GM23338 (cell line): ENCODE data around the gene ANGPTL7. TPM values are rescaled to one million over a fixed set of nuclear protein-coding genes. Genes with fewer than 3 reads are reported as not detected.

Source experiments
- ATAC-seq: fragments of 200-7000 bp; cut with Tn5 transposase; 3 replicates; pipeline ENCODE4 v1.9.1; 2020
- DNase-seq: peaks from one replicate; pipeline ENCODE4 v3.0.0-alpha.2; 2015; ENCODE audit warnings: low spot score
- H2AFZ ChIP-seq: fragments of 200-600 bp; sonication (generic); 2 replicates; pipeline ENCODE4 v1.8.0; 2016; ENCODE audit warnings: antibody characterized with exemption, mild to moderate bottlenecking, moderate library complexity
- H3F3A ChIP-seq: fragments of 200-600 bp; sonication (generic); replicated peaks from 2 replicates; pipeline ENCODE4 v1.8.0; 2017; ENCODE audit warnings: antibody characterized with exemption, mixed run types, low read depth
- H3K27ac ChIP-seq: fragments of 200-600 bp; sonication (generic); 2 replicates; pipeline ENCODE4 v1.6.1; 2016; ENCODE audit warnings: low read depth
- H3K27me3 ChIP-seq: fragments of 200-600 bp; sonication (generic); 2 replicates; pipeline ENCODE4 v1.8.0; 2016; ENCODE audit warnings: mild to moderate bottlenecking, mixed run types, moderate library complexity; ENCODE audit not compliant: insufficient read depth
- H3K36me3 ChIP-seq: fragments of 200-600 bp; sonication (generic); 2 replicates; pipeline ENCODE4 v1.8.0; 2016; ENCODE audit warnings: mild to moderate bottlenecking; ENCODE audit not compliant: insufficient read depth
- H3K4me1 ChIP-seq: fragments of 200-600 bp; sonication (generic); 2 replicates; pipeline ENCODE4 v1.8.0; 2016; ENCODE audit warnings: mild to moderate bottlenecking, moderate library complexity; ENCODE audit not compliant: insufficient read depth
- H3K4me2 ChIP-seq: fragments of 200-600 bp; sonication (generic); 2 replicates; pipeline ENCODE4 v1.7.1; 2017; ENCODE audit warnings: mixed run types
- H3K4me3 ChIP-seq: fragments of 200-600 bp; sonication (generic); 2 replicates; pipeline ENCODE4 v1.6.1; 2016; ENCODE audit warnings: mixed run types
- H3K79me2 ChIP-seq: fragments of 200-600 bp; sonication (generic); replicated peaks from 2 replicates; pipeline ENCODE4 v1.8.0; 2017; ENCODE audit warnings: mild to moderate bottlenecking; ENCODE audit not compliant: insufficient read depth
- H3K9me2 ChIP-seq: fragments of 200-600 bp; sonication (generic); 2 replicates; pipeline ENCODE4 v1.8.0; 2017; ENCODE audit not compliant: insufficient read depth
- H4K20me1 ChIP-seq: fragments of 200-600 bp; sonication (generic); replicated peaks from 2 replicates; pipeline ENCODE4 v1.8.0; 2017; ENCODE audit warnings: mild to moderate bottlenecking; ENCODE audit not compliant: insufficient read depth
- H3K27ac Mint-ChIP-seq: 2 replicates; pipeline ENCODE4 v1.8.0; 2020; ENCODE audit warnings: inconsistent platforms, mild to moderate bottlenecking, moderate library complexity, mixed read lengths
- H3K27me3 Mint-ChIP-seq: 3 replicates; pipeline ENCODE4 v1.8.0; 2022; ENCODE audit warnings: low read depth, mild to moderate bottlenecking, moderate library complexity, mixed read lengths, inconsistent platforms; ENCODE audit not compliant: insufficient read depth, poor library complexity
- H3K36me3 Mint-ChIP-seq: 3 replicates; pipeline ENCODE4 v1.8.0; 2021; ENCODE audit warnings: low read depth, mild to moderate bottlenecking, inconsistent platforms, moderate library complexity, mixed read lengths
- H3K4me1 Mint-ChIP-seq: 3 replicates; pipeline ENCODE4 v1.8.0; 2020; ENCODE audit warnings: mild to moderate bottlenecking, inconsistent platforms, mixed read lengths
- H3K4me3 Mint-ChIP-seq: 3 replicates; pipeline ENCODE4 v1.8.0; 2021; ENCODE audit warnings: moderate library complexity, mild to moderate bottlenecking, inconsistent platforms, mixed read lengths
- H3K9me3 Mint-ChIP-seq: 3 replicates; pipeline ENCODE4 v1.8.0; 2020; ENCODE audit warnings: moderate library complexity, mild to moderate bottlenecking, inconsistent platforms, mixed read lengths
- CREB1 ChIP-seq: fragments of 250-450 bp; sonication (Bioruptor Pico); IDR thresholded peaks from 2 replicates; pipeline ENCODE4 v1.5.0; 2020; ENCODE audit warnings: low read depth, mild to moderate bottlenecking, moderate library complexity
- CTCF ChIP-seq, 2 experiments: fragments of 200-600 bp in 1 of 2; sonication (generic) in 1 of 2; conservative IDR thresholded peaks; 2 replicates each; pipeline versions ENCODE4 v1.5.1 to v1.6.1; 2016 to 2017; ENCODE audit warnings: antibody characterized with exemption in 2 of 2, low read depth in 2 of 2, mild to moderate bottlenecking in 2 of 2, moderate library complexity in 1 of 2
- EZH2 ChIP-seq: fragments of 200-600 bp; sonication (generic); IDR thresholded peaks from one replicate; pipeline ENCODE4 v1.8.0; 2017; ENCODE audit warnings: antibody characterized with exemption, mild to moderate bottlenecking, low read depth; ENCODE audit not compliant: unreplicated experiment
- EZH2phosphoT487 ChIP-seq: fragments of 200-600 bp; sonication (generic); IDR thresholded peaks from one replicate; pipeline ENCODE4 v1.8.1; 2018; ENCODE audit warnings: antibody characterized with exemption; ENCODE audit not compliant: unreplicated experiment
- JUNB ChIP-seq: IDR thresholded peaks from one replicate; pipeline ENCODE4 v1.6.1; 2016; ENCODE audit warnings: antibody characterized with exemption; ENCODE audit not compliant: unreplicated experiment
- NANOG ChIP-seq: IDR thresholded peaks from 2 replicates; pipeline ENCODE4 v1.6.1; 2016; ENCODE audit warnings: antibody characterized with exemption, borderline replicate concordance
- POLR2AphosphoS5 ChIP-seq: IDR thresholded peaks from 2 replicates; pipeline ENCODE4 v1.6.1; 2016; ENCODE audit warnings: antibody characterized with exemption, low read depth
- REST ChIP-seq: IDR thresholded peaks from one replicate; pipeline ENCODE4 v1.6.1; 2018; ENCODE audit warnings: antibody characterized with exemption; ENCODE audit not compliant: unreplicated experiment
- STAT1 ChIP-seq: IDR thresholded peaks from one replicate; pipeline ENCODE4 v1.6.1; 2016; ENCODE audit warnings: antibody characterized with exemption; ENCODE audit not compliant: unreplicated experiment
- ZNF114 ChIP-seq: fragments of 250-450 bp; sonication (Bioruptor Pico); IDR thresholded peaks from 2 replicates; pipeline ENCODE4 v1.5.0; 2020; ENCODE audit warnings: mild to moderate bottlenecking, moderate library complexity
- ZNF331 ChIP-seq: fragments of 250-450 bp; sonication (Bioruptor Pico); IDR thresholded peaks from 2 replicates; pipeline ENCODE4 v1.5.0; 2020; ENCODE audit warnings: low read depth, mild to moderate bottlenecking, moderate library complexity
- polyA plus RNA-seq: library from polyadenylated mRNA; unstranded; fragments of >200 nt; fragmentation: Nextera tagmentation; extraction: Ambion mirVana; gene quantifications from 2 replicates; pipeline ENCODE4 v1.2.1, GENCODE V29; 2016
- total RNA-seq: library from RNA; depleted of rRNA; stranded (reverse); fragments of >200 nt; shearing (Covaris generic); gene quantifications from 2 replicates; pipeline ENCODE4 v1.2.3, GENCODE V29; 2014
- TF ChIP-seq, protein P1 (sequence below): IDR thresholded peaks from 2 replicates; pipeline ENCODE4 v1.6.1; 2016; ENCODE audit warnings: antibody characterized with exemption
- TF ChIP-seq, protein P2 (sequence below): fragments of 250-450 bp; sonication (Bioruptor Pico); IDR thresholded peaks from 2 replicates; pipeline ENCODE4 v1.5.0; 2020; ENCODE audit warnings: mild to moderate bottlenecking, moderate library complexity

ANGPTL7 gene
- total and polyA plus RNA-seq, 2 experiments from 2014 or later: 0.13 TPM; not detected in 1

- DNase-seq (no peak), ATAC-seq (no peak)
- 0 out of 2 replicates have a peak, but pooled peaks cover 17% of the 10 kb centered on the region for H3K36me3 ChIP-seq
- peaks cover 60% of the 10 kb centered on the region for H3K36me3 Mint-ChIP-seq
- no peaks in the 10 kb centered on the region for H3K79me2 ChIP-seq
- peaks cover 21% of the 10 kb centered on the region; the same call in 2 of the 3 replicates for H3K4me1 Mint-ChIP-seq
- H3K4me3 Mint-ChIP-seq: no peak overlapping the region
- H3K27me3 ChIP-seq: no peaks in the 10 kb centered on the region
- H3K9me2 ChIP-seq: no peaks in the 10 kb centered on the region
- peaks cover 4% of the 10 kb centered on the region; the same call in 1 of the 2 replicates for H3F3A ChIP-seq
- no peaks in the 10 kb centered on the region; the same call in 1 of the 2 replicates for H4K20me1 ChIP-seq
- H3K27me3 Mint-ChIP-seq: no peaks in the 10 kb centered on the region
- no peak overlapping the region for H2AFZ ChIP-seq
- no peak overlapping the region for H3K27ac ChIP-seq
- no peak for TF ChIP-seq JUNB
- TF ChIP-seq ZNF331 (CRISPR knock-in tag): no peak
- TF ChIP-seq REST: no peak
- no peak for TF ChIP-seq POLR2AphosphoS5
- no peak for TF ChIP-seq STAT1
- TF ChIP-seq, protein P1, sequence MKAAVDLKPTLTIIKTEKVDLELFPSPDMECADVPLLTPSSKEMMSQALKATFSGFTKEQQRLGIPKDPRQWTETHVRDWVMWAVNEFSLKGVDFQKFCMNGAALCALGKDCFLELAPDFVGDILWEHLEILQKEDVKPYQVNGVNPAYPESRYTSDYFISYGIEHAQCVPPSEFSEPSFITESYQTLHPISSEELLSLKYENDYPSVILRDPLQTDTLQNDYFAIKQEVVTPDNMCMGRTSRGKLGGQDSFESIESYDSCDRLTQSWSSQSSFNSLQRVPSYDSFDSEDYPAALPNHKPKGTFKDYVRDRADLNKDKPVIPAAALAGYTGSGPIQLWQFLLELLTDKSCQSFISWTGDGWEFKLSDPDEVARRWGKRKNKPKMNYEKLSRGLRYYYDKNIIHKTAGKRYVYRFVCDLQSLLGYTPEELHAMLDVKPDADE: no peak
- no peak for TF ChIP-seq ZNF114 (CRISPR knock-in tag)
- no peak for TF ChIP-seq CREB1 (CRISPR knock-in tag)
- TF ChIP-seq, protein P2, sequence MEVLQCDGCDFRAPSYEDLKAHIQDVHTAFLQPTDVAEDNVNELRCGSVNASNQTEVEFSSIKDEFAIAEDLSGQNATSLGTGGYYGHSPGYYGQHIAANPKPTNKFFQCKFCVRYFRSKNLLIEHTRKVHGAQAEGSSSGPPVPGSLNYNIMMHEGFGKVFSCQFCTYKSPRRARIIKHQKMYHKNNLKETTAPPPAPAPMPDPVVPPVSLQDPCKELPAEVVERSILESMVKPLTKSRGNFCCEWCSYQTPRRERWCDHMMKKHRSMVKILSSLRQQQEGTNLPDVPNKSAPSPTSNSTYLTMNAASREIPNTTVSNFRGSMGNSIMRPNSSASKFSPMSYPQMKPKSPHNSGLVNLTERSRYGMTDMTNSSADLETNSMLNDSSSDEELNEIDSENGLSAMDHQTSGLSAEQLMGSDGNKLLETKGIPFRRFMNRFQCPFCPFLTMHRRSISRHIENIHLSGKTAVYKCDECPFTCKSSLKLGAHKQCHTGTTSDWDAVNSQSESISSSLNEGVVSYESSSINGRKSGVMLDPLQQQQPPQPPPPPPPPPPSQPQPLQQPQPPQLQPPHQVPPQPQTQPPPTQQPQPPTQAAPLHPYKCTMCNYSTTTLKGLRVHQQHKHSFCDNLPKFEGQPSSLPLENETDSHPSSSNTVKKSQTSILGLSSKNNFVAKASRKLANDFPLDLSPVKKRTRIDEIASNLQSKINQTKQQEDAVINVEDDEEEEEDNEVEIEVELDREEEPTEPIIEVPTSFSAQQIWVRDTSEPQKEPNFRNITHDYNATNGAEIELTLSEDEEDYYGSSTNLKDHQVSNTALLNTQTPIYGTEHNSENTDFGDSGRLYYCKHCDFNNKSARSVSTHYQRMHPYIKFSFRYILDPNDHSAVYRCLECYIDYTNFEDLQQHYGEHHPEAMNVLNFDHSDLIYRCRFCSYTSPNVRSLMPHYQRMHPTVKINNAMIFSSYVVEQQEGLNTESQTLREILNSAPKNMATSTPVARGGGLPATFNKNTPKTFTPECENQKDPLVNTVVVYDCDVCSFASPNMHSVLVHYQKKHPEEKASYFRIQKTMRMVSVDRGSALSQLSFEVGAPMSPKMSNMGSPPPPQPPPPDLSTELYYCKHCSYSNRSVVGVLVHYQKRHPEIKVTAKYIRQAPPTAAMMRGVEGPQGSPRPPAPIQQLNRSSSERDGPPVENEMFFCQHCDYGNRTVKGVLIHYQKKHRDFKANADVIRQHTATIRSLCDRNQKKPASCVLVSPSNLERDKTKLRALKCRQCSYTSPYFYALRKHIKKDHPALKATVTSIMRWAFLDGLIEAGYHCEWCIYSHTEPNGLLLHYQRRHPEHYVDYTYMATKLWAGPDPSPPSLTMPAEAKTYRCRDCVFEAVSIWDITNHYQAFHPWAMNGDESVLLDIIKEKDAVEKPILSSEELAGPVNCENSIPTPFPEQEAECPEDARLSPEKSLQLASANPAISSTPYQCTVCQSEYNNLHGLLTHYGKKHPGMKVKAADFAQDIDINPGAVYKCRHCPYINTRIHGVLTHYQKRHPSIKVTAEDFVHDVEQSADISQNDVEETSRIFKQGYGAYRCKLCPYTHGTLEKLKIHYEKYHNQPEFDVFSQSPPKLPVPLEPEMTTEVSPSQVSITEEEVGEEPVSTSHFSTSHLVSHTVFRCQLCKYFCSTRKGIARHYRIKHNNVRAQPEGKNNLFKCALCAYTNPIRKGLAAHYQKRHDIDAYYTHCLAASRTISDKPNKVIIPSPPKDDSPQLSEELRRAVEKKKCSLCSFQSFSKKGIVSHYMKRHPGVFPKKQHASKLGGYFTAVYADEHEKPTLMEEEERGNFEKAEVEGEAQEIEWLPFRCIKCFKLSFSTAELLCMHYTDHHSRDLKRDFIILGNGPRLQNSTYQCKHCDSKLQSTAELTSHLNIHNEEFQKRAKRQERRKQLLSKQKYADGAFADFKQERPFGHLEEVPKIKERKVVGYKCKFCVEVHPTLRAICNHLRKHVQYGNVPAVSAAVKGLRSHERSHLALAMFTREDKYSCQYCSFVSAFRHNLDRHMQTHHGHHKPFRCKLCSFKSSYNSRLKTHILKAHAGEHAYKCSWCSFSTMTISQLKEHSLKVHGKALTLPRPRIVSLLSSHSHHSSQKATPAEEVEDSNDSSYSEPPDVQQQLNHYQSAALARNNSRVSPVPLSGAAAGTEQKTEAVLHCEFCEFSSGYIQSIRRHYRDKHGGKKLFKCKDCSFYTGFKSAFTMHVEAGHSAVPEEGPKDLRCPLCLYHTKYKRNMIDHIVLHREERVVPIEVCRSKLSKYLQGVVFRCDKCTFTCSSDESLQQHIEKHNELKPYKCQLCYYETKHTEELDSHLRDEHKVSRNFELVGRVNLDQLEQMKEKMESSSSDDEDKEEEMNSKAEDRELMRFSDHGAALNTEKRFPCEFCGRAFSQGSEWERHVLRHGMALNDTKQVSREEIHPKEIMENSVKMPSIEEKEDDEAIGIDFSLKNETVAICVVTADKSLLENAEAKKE (CRISPR knock-in tag): no peak
- no peak for TF ChIP-seq NANOG
- no peak for TF ChIP-seq EZH2phosphoT487
- TF ChIP-seq CTCF (conservative IDR thresholded peaks at IDR 0.05; ENCODE audit: low read depth in 2 of 2): no peak
- TF ChIP-seq EZH2: no peak
- peaks cover 4% of the 10 kb centered on the region; the same call in 1 of the 2 replicates for H3K4me1 ChIP-seq
- H3K4me3 ChIP-seq: no peak overlapping the region
- H3K4me2 ChIP-seq: no peak overlapping the region
- no peak overlapping the region for H3K27ac Mint-ChIP-seq
- no peaks in the 10 kb centered on the region for H3K9me3 Mint-ChIP-seq
These were observed 44.4 kb upstream of the ANGPTL7 start for GRCh38 chr1:11144570-11145256.
